Neural cell (in vitro differentiated cells): ENCODE measurements around the gene MTHFD1. TPM values are rescaled to one million over a fixed set of nuclear protein-coding genes. Genes with fewer than 3 reads are reported as not detected.

Source experiments
- H2AFZ ChIP-seq: fragments of 200-600, 300-800 bp; sonication (generic), shearing (Covaris generic); 2 replicates; pipeline ENCODE4 v1.6.0; 2014; ENCODE audit warnings: low read depth, mild to moderate bottlenecking, antibody characterized with exemption, low read length, moderate library complexity
- H3F3A ChIP-seq: fragments of 200-600 bp; shearing (Covaris generic); 2 replicates; pipeline ENCODE4 v1.6.1; 2016; ENCODE audit warnings: mild to moderate bottlenecking, moderate library complexity, mixed read lengths, antibody characterized with exemption, low read length; ENCODE audit not compliant: insufficient read depth, poor library complexity, severe bottlenecking
- H3K27ac ChIP-seq: fragments of 200-600, 300-800 bp; sonication (generic), shearing (Covaris generic); 2 replicates; pipeline ENCODE4 v1.5.1; 2014; ENCODE audit warnings: mild to moderate bottlenecking, low read length, moderate library complexity
- H3K27me3 ChIP-seq: fragments of 300-800, 200-600 bp; sonication (generic), shearing (Covaris generic); 2 replicates; pipeline ENCODE4 v1.6.0; 2014; ENCODE audit warnings: mild to moderate bottlenecking, low read depth, low read length, moderate library complexity; ENCODE audit not compliant: insufficient read depth
- H3K36me3 ChIP-seq: fragments of 300-800, 200-600 bp; sonication (generic), shearing (Covaris generic); 2 replicates; pipeline ENCODE4 v1.5.1; 2014; ENCODE audit warnings: mild to moderate bottlenecking, antibody characterized with exemption, low read length, moderate library complexity; ENCODE audit not compliant: insufficient read depth
- H3K4me2 ChIP-seq: fragments of 300-800, 200-600 bp; sonication (generic), shearing (Covaris generic); 2 replicates; pipeline ENCODE4 v1.6.0; 2014; ENCODE audit warnings: mild to moderate bottlenecking, low read length
- H3K4me3 ChIP-seq: fragments of 300-800, 200-600 bp; sonication (generic), shearing (Covaris generic); 2 replicates; pipeline ENCODE4 v1.5.1; 2014; ENCODE audit warnings: mild to moderate bottlenecking, low read length, moderate library complexity
- H3K79me2 ChIP-seq: fragments of 200-600 bp; shearing (Covaris generic); replicated peaks from 2 replicates; pipeline ENCODE4 v1.6.0; 2014; ENCODE audit warnings: mild to moderate bottlenecking, low read length, moderate library complexity; ENCODE audit not compliant: insufficient read depth
- H3K9ac ChIP-seq: fragments of 300-800, 200-600 bp; sonication (generic), shearing (Covaris generic); 2 replicates; pipeline ENCODE4 v1.6.1; 2016; ENCODE audit warnings: mild to moderate bottlenecking, low read length, mixed read lengths
- H3K9me2 ChIP-seq: fragments of 200-600 bp; shearing (Covaris generic); 2 replicates; pipeline ENCODE4 v1.6.1; 2016; ENCODE audit warnings: mild to moderate bottlenecking, low read length, mixed read lengths; ENCODE audit not compliant: insufficient read depth
- H3K9me3 ChIP-seq: fragments of 200-600, 300-800 bp; sonication (generic), shearing (Covaris generic); 2 replicates; pipeline ENCODE4 v1.6.1; 2016; ENCODE audit warnings: mild to moderate bottlenecking, mixed run types, low read length, moderate library complexity, mixed read lengths
- H4K20me1 ChIP-seq: fragments of 200-600 bp; shearing (Covaris generic); 2 replicates; pipeline ENCODE4 v1.6.1; 2016; ENCODE audit warnings: mild to moderate bottlenecking, mixed run types; ENCODE audit not compliant: insufficient read depth
- EP300 ChIP-seq: fragments of 450-650 bp; conservative IDR thresholded peaks from 2 replicates; pipeline ENCODE4 v1.6.1; 2014; ENCODE audit warnings: antibody characterized with exemption, mild to moderate bottlenecking, moderate library complexity; ENCODE audit not compliant: poor library complexity, severe bottlenecking
- EZH2 ChIP-seq: fragments of 200-600, 300-800 bp; shearing (Covaris generic), sonication (generic); IDR thresholded peaks from 2 replicates; pipeline ENCODE4 v1.6.1; 2014; ENCODE audit warnings: antibody characterized with exemption, low read length, borderline replicate concordance, mild to moderate bottlenecking; ENCODE audit not compliant: insufficient read depth, poor library complexity, severe bottlenecking
- MXI1 ChIP-seq: fragments of 450-650 bp; conservative IDR thresholded peaks from 2 replicates; pipeline ENCODE4 v1.6.1; 2014; ENCODE audit warnings: antibody characterized with exemption, mild to moderate bottlenecking; ENCODE audit not compliant: poor library complexity, severe bottlenecking
- POLR2AphosphoS5 ChIP-seq: IDR thresholded peaks from 2 replicates; pipeline ENCODE4 v1.6.1; 2012
- RAD21 ChIP-seq: fragments of 450-650 bp; conservative IDR thresholded peaks from 2 replicates; pipeline ENCODE4 v1.6.1; 2014; ENCODE audit warnings: antibody characterized with exemption, mild to moderate bottlenecking, moderate library complexity
- SMC3 ChIP-seq: fragments of 450-650 bp; conservative IDR thresholded peaks from 2 replicates; pipeline ENCODE4 v1.6.1; 2014; ENCODE audit warnings: antibody characterized with exemption, mild to moderate bottlenecking, moderate library complexity; ENCODE audit not compliant: poor library complexity
- TAF1 ChIP-seq: IDR thresholded peaks from 2 replicates; pipeline ENCODE4 v1.6.1; 2012; ENCODE audit warnings: low read depth
- polyA plus RNA-seq: library from polyadenylated mRNA; depleted of rRNA; stranded (reverse); fragments of >200 nt; gene quantifications from 2 replicates; pipeline ENCODE4 v1.2.3, GENCODE V29; 2014
- TF ChIP-seq, protein P1 (sequence below): IDR thresholded peaks from 2 replicates; pipeline ENCODE4 v1.6.1; 2012; ENCODE audit warnings: borderline replicate concordance
- TF ChIP-seq, protein P2 (sequence below): fragments of 450-650 bp; IDR thresholded peaks from 2 replicates; pipeline ENCODE4 v1.5.1; 2014; ENCODE audit warnings: antibody characterized with exemption, mild to moderate bottlenecking, moderate library complexity; ENCODE audit not compliant: poor library complexity, severe bottlenecking

Gene MTHFD1
- polyA plus RNA-seq, 1 donor from 2014 or later, result 5.4 TPM

DNA sequence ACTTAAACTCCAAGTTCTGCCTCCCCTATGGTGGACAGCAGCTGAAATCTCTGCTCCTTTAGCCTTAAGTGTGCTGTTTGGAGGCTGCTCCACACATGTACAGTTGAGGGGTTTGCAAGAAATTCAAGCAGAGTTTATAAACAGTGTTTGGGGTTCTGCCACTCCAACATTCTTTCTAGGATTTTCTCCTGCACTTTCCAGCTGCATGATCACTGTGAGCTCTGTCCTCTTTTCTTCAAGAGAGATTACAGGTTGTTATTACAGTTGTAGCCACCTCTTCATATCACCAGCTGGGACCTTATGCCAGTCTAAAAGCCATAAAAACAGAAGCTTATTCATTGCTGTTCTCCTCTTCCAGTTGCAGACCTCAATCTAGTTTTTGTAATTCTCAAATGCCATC is 107.1 kb downstream of the MTHFD1 start:
- no peak overlapping the region for H2AFZ ChIP-seq
- H3K27me3 ChIP-seq, result no peaks in the 10 kb centered on the region
- H3K9me3 ChIP-seq, result no peaks in the 10 kb centered on the region
- no peaks in the 10 kb centered on the region for H3K36me3 ChIP-seq
- H3K4me3 ChIP-seq, result no peak overlapping the region
- H3K79me2 ChIP-seq, result peaks cover 8% of the 10 kb centered on the region
- no peak overlapping the region for H3K9ac ChIP-seq
- no peaks in the 10 kb centered on the region for H3K9me2 ChIP-seq
- H3K27ac ChIP-seq, result no peak overlapping the region
- H3F3A ChIP-seq, result no peaks in the 10 kb centered on the region
- no peak for TF ChIP-seq RAD21
- TF ChIP-seq EZH2, result no peak
- TF ChIP-seq TAF1, result no peak
- TF ChIP-seq EP300, result no peak
- TF ChIP-seq MXI1, result no peak
- TF ChIP-seq, protein P1, sequence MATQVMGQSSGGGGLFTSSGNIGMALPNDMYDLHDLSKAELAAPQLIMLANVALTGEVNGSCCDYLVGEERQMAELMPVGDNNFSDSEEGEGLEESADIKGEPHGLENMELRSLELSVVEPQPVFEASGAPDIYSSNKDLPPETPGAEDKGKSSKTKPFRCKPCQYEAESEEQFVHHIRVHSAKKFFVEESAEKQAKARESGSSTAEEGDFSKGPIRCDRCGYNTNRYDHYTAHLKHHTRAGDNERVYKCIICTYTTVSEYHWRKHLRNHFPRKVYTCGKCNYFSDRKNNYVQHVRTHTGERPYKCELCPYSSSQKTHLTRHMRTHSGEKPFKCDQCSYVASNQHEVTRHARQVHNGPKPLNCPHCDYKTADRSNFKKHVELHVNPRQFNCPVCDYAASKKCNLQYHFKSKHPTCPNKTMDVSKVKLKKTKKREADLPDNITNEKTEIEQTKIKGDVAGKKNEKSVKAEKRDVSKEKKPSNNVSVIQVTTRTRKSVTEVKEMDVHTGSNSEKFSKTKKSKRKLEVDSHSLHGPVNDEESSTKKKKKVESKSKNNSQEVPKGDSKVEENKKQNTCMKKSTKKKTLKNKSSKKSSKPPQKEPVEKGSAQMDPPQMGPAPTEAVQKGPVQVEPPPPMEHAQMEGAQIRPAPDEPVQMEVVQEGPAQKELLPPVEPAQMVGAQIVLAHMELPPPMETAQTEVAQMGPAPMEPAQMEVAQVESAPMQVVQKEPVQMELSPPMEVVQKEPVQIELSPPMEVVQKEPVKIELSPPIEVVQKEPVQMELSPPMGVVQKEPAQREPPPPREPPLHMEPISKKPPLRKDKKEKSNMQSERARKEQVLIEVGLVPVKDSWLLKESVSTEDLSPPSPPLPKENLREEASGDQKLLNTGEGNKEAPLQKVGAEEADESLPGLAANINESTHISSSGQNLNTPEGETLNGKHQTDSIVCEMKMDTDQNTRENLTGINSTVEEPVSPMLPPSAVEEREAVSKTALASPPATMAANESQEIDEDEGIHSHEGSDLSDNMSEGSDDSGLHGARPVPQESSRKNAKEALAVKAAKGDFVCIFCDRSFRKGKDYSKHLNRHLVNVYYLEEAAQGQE, result no peak
- no peaks in the 10 kb centered on the region for H4K20me1 ChIP-seq
- H3K4me2 ChIP-seq, result no peak overlapping the region

DNA sequence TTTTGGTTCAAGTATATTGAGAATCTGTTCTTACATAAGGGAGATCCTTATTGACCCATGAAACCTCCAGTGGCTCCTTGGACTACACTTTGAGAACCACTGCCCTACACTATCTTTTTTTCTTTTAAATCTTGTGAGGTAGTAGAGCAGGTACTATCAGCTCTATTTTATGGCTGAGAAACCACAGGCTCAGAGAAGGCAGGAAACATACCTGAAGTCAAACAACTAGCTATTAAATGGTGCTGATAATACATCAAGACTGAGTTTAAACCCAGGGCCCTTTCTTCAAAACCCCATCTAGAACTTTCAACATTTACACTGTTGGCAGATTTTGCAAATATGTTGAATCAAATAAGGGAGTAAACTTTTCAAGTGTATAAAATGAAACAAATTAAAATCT is 108.6 kb downstream of the MTHFD1 start:
- Histone ChIP-seq H4K20me1 (no peaks in the 10 kb centered on the region), H2AFZ (no peak overlapping the region), H3F3A (no peaks in the 10 kb centered on the region), H3K9ac (no peak overlapping the region), H3K27me3 (no peaks in the 10 kb centered on the region), H3K9me3 (no peaks in the 10 kb centered on the region), H3K9me2 (no peaks in the 10 kb centered on the region), H3K4me3 (no peak overlapping the region), H3K27ac (no peak overlapping the region), H3K36me3 (no peaks in the 10 kb centered on the region), H3K4me2 (no peak overlapping the region), H3K79me2 (peaks cover 18% of the 10 kb centered on the region)
- TF ChIP-seq, protein P1, result no peak
- TF ChIP-seq EZH2 (no peak), SMC3 (no peak), POLR2AphosphoS5 (no peak), EP300 (no peak), MXI1 (no peak), TAF1 (no peak), RAD21 (no peak)
- TF ChIP-seq, protein P2, sequence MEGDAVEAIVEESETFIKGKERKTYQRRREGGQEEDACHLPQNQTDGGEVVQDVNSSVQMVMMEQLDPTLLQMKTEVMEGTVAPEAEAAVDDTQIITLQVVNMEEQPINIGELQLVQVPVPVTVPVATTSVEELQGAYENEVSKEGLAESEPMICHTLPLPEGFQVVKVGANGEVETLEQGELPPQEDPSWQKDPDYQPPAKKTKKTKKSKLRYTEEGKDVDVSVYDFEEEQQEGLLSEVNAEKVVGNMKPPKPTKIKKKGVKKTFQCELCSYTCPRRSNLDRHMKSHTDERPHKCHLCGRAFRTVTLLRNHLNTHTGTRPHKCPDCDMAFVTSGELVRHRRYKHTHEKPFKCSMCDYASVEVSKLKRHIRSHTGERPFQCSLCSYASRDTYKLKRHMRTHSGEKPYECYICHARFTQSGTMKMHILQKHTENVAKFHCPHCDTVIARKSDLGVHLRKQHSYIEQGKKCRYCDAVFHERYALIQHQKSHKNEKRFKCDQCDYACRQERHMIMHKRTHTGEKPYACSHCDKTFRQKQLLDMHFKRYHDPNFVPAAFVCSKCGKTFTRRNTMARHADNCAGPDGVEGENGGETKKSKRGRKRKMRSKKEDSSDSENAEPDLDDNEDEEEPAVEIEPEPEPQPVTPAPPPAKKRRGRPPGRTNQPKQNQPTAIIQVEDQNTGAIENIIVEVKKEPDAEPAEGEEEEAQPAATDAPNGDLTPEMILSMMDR, result no peak
